ENCODE data around the gene SLC5A10. TPM values are rescaled to one million over a fixed set of nuclear protein-coding genes. Genes with fewer than 3 reads are reported as not detected.

SLC5A10 gene
- total RNA-seq, 6 experiments from 2014 or later = not detected

DNA sequence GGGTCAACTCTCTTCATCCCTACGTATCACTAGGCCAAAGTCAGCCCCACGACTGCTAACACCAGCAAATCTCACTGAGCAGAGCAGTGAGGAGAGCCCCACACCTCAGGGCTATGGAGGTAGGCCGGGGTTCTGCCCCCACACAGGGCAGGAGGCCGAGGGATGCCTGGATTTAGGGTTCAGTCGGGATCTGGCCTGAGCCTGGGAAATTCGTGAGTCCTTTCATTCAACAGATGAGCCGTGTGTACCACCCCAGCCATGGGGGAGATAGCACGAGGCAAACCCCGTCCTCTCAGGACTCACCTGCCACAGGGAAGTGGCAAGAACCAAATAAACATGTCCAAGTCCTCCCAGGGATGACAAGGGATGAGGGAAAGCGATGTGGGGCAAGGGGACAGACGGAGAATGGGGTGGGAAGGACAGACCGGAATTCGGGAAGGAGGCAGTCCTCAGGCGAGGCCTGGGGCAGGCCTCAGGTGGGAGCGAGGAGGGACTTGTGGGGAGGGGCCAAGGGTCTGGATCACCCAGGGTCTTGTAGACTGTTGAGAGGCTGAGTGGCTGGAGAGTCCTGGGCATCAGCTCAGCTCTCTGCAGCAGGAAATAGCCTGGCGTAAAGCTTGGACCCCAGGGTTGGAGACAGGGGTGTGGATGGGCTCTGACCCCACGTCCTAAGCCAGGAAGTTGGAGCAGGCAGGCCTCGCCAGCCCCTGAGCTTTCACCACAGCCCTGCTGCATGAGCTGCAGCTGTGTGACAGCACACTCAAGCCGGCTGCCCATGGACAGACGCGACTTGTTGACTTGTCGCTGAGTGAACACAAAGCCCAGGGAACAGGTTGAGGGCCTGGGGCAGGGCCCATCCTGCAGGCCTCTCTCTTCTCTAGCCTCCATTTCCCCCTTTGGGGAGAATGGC is 60.5 kb downstream of the SLC5A10 start:
- no peak for TF ChIP-seq CTCF (IDR thresholded peaks at IDR 0.05)
- Mint-ChIP-seq H3K9me3 (no peaks in the 10 kb centered on the region), H3K27ac (no peak overlapping the region)

DNA sequence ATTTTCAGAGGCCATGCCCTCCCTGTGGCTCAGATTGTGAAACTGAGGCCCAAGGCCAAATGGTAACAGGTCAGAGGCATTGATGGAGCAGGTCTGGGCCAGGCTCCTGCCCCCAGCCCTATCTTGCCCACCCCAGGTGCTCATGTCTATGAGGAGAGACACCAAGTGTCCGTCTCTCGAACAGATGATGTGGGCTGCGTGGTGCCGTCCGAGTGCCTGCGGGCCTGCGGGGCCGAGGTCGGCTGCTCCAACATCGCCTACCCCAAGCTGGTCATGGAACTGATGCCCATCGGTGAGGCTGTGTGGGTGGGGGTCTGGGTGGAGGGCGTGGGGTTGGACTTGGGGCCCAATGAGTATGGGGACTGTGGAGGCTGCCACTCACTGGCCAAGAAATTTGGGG is 61.3 kb downstream of the SLC5A10 start:
- H3K4me1 Mint-ChIP-seq (ENCODE audit: low read depth) = peaks cover 20% of the 10 kb centered on the region
- no peaks in the 10 kb centered on the region for H3K9me3 Mint-ChIP-seq
- H3K36me3 Mint-ChIP-seq (ENCODE audit: low read depth) = no peaks in the 10 kb centered on the region
- no peak for TF ChIP-seq CTCF (IDR thresholded peaks at IDR 0.05)
- DNase-seq = no peak
- H3K27ac Mint-ChIP-seq = no peak overlapping the region
- H3K27me3 Mint-ChIP-seq (ENCODE audit: insufficient read depth) = peaks cover 3% of the 10 kb centered on the region; the same call in 1 of the 2 replicates
- no peak overlapping the region for H3K4me3 Mint-ChIP-seq

More for the DNA sequence above, 60.5 kb downstream of the SLC5A10 start:
- Mint-ChIP-seq H3K27me3 (ENCODE audit: insufficient read depth) (peaks cover 3% of the 10 kb centered on the region; the same call in 1 of the 2 replicates), H3K4me1 (ENCODE audit: low read depth) (peaks cover 20% of the 10 kb centered on the region), H3K36me3 (ENCODE audit: low read depth) (no peaks in the 10 kb centered on the region), H3K4me3 (no peak overlapping the region)
- DNase-seq = no peak

DNA sequence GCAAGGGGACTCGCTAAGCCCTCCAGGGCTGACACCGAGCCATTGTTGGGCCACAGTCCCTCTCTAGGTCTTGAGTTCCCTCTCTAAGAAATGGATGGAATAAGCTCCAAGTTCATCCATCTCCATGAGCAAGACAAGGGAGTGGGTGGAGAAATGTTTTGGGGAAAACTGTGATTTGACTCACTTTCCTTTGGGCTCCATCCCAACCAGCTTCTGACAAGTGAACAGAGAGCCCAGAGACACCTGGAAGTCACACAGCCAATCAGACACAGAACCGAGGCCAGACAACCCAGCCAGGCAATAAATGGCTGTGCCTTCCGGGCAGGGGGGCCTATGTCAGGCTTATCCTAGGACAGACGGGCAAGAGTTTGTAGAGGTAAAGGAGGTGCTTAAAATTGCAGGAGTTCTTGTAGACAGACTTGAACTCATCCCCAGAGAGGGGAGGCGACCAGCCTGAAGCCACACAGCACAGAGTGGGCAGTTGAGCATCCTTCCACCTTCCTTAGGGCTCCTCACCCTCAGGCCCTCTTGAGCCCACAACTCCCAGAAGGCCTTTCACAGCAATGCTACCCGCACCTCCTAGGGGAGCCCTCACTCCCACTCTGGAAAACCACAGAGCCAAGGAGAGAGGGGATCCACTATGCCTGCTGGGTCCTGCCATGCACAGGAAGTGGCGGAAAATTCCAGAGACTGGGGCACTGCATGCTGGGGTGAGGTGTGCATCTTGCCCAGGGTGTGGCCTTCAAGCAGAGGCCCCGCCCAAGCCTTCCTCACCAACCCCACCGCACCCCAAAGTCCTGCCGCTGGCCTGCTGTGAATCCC is 62.1 kb downstream of the SLC5A10 start:
- Mint-ChIP-seq H3K4me3 (no peak overlapping the region), H3K4me1 (ENCODE audit: low read depth) (peaks cover 20% of the 10 kb centered on the region), H3K27me3 (ENCODE audit: insufficient read depth) (peaks cover 3% of the 10 kb centered on the region; the same call in 1 of the 2 replicates), H3K36me3 (ENCODE audit: low read depth) (no peaks in the 10 kb centered on the region), H3K27ac (no peak overlapping the region), H3K9me3 (no peaks in the 10 kb centered on the region)
- no peak for DNase-seq
- TF ChIP-seq CTCF (IDR thresholded peaks at IDR 0.05) = no peak

DNA sequence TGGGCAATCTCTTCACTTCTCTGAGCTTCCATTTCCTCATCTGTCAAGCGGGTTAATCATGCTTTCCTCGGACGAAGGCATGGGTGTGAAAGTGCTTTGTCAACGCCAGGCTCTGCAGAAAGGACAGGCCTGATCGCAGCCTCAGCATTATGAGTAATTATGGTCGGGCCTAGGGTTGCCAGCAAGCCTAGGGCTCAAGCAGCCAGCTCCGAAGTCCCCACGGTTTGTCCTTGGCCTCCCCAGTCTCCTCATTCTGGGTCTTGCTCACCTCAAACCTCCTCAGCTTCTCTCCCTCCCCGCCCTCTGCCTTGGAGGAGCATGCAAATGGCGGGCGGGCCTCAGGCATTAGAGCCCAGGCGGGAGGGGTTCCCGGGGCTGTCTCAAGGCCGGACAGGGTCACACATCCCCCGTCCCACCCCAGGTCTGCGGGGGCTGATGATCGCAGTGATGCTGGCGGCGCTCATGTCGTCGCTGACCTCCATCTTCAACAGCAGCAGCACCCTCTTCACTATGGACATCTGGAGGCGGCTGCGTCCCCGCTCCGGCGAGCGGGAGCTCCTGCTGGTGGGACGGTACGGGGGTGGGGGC is 62.8 kb downstream of the SLC5A10 start:
- H3K27me3 Mint-ChIP-seq (ENCODE audit: insufficient read depth) = peaks cover 3% of the 10 kb centered on the region; the same call in 1 of the 2 replicates
- no peak overlapping the region for H3K4me3 Mint-ChIP-seq
- no peaks in the 10 kb centered on the region for H3K36me3 Mint-ChIP-seq (ENCODE audit: low read depth)
- no peaks in the 10 kb centered on the region for H3K9me3 Mint-ChIP-seq
- H3K27ac Mint-ChIP-seq = no peak overlapping the region
- no peak for DNase-seq
- no peak for TF ChIP-seq CTCF (IDR thresholded peaks at IDR 0.05)
- peaks cover 20% of the 10 kb centered on the region for H3K4me1 Mint-ChIP-seq (ENCODE audit: low read depth)

DNA sequence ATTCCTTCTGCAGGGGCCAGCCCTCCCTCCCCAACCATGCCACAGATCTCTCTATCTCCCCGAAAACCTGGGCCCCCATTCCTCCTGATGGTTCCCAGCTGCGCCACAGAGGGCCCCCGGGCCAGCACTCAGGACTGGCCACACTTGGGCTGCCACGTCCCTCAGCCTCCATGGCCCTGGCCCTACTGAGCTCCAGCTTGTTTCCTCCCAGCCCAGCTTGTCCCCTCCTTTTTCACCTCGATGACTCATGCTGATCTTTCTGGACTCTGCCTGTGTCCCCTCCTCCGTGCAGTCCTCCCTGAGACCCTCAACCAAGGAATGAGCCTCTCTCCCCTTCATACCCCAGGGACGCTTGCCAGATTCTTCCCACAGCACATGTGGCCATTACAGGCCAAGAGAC is 63.5 kb downstream of the SLC5A10 start:
- no peak overlapping the region for H3K4me3 Mint-ChIP-seq
- no peak for DNase-seq
- H3K4me1 Mint-ChIP-seq (ENCODE audit: low read depth) = peaks cover 20% of the 10 kb centered on the region
- no peak for TF ChIP-seq CTCF (IDR thresholded peaks at IDR 0.05)
- no peaks in the 10 kb centered on the region for H3K9me3 Mint-ChIP-seq
- no peak overlapping the region for H3K27ac Mint-ChIP-seq
- no peaks in the 10 kb centered on the region for H3K36me3 Mint-ChIP-seq (ENCODE audit: low read depth)
- H3K27me3 Mint-ChIP-seq (ENCODE audit: insufficient read depth) = peaks cover 3% of the 10 kb centered on the region; the same call in 1 of the 2 replicates

Data from HFFc6 (cell line).